GM12878 (cell line): ENCODE data around the gene ECM1. TPM values are rescaled to one million over a fixed set of nuclear protein-coding genes. Genes with fewer than 3 reads are reported as not detected.

Source experiments
- ATAC-seq: fragments of 200-7000 bp; cut with Tn5 transposase; 3 replicates; pipeline ENCODE4 v1.9.1; 2020; ENCODE audit warnings: mild to moderate bottlenecking, moderate library complexity
- BruUV-seq: library from RNA; stranded (reverse); fragments of 400-500 nt; replicated peaks from 2 replicates; lab custom pipeline; 2021; lab: Mats Ljungman, UMichigan
- CTCF ChIA-PET: fragments of 300-600 bp; sonication (Branson Sonifier 250); formaldehyde crosslinking; extraction: SDS; loops from one replicate; lab custom pipeline; 2021; ENCODE audit warnings: inconsistent platforms; lab: Yijun Ruan, JAX
- POLR2A ChIA-PET: fragments of 350-600 bp; formaldehyde crosslinking; extraction: SDS; loops from one replicate; lab custom pipeline; 2021; ENCODE audit warnings: inconsistent platforms; lab: Charles Lee
- RAD21 ChIA-PET: fragments of 300-600 bp; sonication (Branson Sonifier 250); formaldehyde crosslinking; loops from one replicate; lab custom pipeline; 2023; ENCODE audit warnings: antibody characterized with exemption; ENCODE audit not compliant: unreplicated experiment; lab: Charles Lee
- SMC1A ChIA-PET: fragments of 300-600 bp; sonication (Branson Sonifier 250); formaldehyde crosslinking; loops from one replicate; lab custom pipeline; 2023; ENCODE audit not compliant: unreplicated experiment, uncharacterized antibody; lab: Charles Lee
- DNase-seq: peaks from one replicate; pipeline ENCODE4 v3.0.0-alpha.2; 2011; ENCODE audit warnings: low read depth, low spot score
- FAIRE-seq: peaks from 3 replicates; lab custom pipeline; 2011; peaks lifted over from hg19 to GRCh38; lab: Jason Lieb, UNC
- H2AFZ ChIP-seq: 2 replicates; pipeline ENCODE4 v1.6.0; 2011; ENCODE audit warnings: low read depth, low read length, control low read depth; ENCODE audit not compliant: control insufficient read depth
- H3K27ac ChIP-seq: 2 replicates; pipeline ENCODE4 v1.5.1; 2011; ENCODE audit warnings: control low read depth; ENCODE audit not compliant: control insufficient read depth, insufficient read depth
- H3K27me3 ChIP-seq, 2 experiments: replicated peaks in 1 of 2; 2 replicates each; pipeline versions ENCODE4 v1.6.0 to v1.6.1; 2011; ENCODE audit warnings: low read length in 1 of 2; ENCODE audit not compliant: control insufficient read depth in 2 of 2, insufficient read depth in 2 of 2
- H3K36me3 ChIP-seq, 2 experiments: 2 replicates each; pipeline ENCODE4 v1.5.1; 2011; ENCODE audit warnings: low read length in 1 of 2; ENCODE audit not compliant: control insufficient read depth in 2 of 2, insufficient read depth in 2 of 2
- H3K4me1 ChIP-seq: 2 replicates; pipeline ENCODE4 v1.6.1; 2011; ENCODE audit warnings: mild to moderate bottlenecking, low read length, moderate library complexity, mixed read lengths; ENCODE audit not compliant: control insufficient read depth, insufficient read depth
- H3K4me2 ChIP-seq: 2 replicates; pipeline ENCODE4 v1.6.0; 2011; ENCODE audit warnings: control low read depth; ENCODE audit not compliant: control insufficient read depth, insufficient read depth
- H3K4me3 ChIP-seq: fragments of 200-600 bp; sonication (generic); 2 replicates; pipeline ENCODE4 v1.5.1; 2016
- H3K79me2 ChIP-seq: 2 replicates; pipeline ENCODE4 v1.6.0; 2011; ENCODE audit warnings: low read length; ENCODE audit not compliant: control insufficient read depth, insufficient read depth
- H3K9ac ChIP-seq: 2 replicates; pipeline ENCODE4 v1.8.0; 2011; ENCODE audit warnings: low read length, control low read depth, mixed read lengths; ENCODE audit not compliant: control insufficient read depth, insufficient read depth
- H3K9me3 ChIP-seq: replicated peaks from 3 replicates; pipeline ENCODE4 v1.5.1; 2011; ENCODE audit warnings: mild to moderate bottlenecking, low read length; ENCODE audit not compliant: control insufficient read depth, insufficient read depth
- H4K20me1 ChIP-seq: 2 replicates; pipeline ENCODE4 v1.6.0; 2011; ENCODE audit not compliant: control insufficient read depth, insufficient read depth
- ESRRA ChIP-seq: IDR thresholded peaks from 2 replicates; pipeline ENCODE4 v1.6.1; 2012; ENCODE audit warnings: mild to moderate bottlenecking, low read length, improper control_type of control experiment
- FOXK2 ChIP-seq: fragments of 450-650 bp; IDR thresholded peaks from 2 replicates; pipeline ENCODE4 v1.6.1; 2017; ENCODE audit warnings: mild to moderate bottlenecking, moderate library complexity
- HDAC6 ChIP-seq: fragments of 200-600 bp; sonication (generic); IDR thresholded peaks from one replicate; pipeline ENCODE4 v1.8.0; 2017; ENCODE audit warnings: antibody characterized with exemption; ENCODE audit not compliant: unreplicated experiment
- NR2C2 ChIP-seq: IDR thresholded peaks from 2 replicates; pipeline ENCODE4 v1.6.1; 2011; ENCODE audit warnings: borderline replicate concordance, low read depth; ENCODE audit not compliant: control insufficient read depth, insufficient read length
- RB1 ChIP-seq: fragments of 450-650 bp; formaldehyde crosslinking; IDR thresholded peaks from 2 replicates; pipeline ENCODE4 v1.6.1; 2017; ENCODE audit warnings: mild to moderate bottlenecking, borderline replicate concordance
- RELA ChIP-seq: fragments of 450-650 bp; IDR thresholded peaks from 2 replicates; pipeline ENCODE4 v1.8.0; 2014; ENCODE audit warnings: borderline replicate concordance; ENCODE audit not compliant: partially characterized antibody
- REST ChIP-seq: IDR thresholded peaks from 2 replicates; pipeline ENCODE4 v1.6.1; 2012; ENCODE audit warnings: mild to moderate bottlenecking, low read depth, low read length
- SP1 ChIP-seq: IDR thresholded peaks from one replicate; pipeline ENCODE4 v1.6.1; 2011; ENCODE audit warnings: low read depth, low read length
- ZBTB11 ChIP-seq: fragments of 450-650 bp; formaldehyde crosslinking; IDR thresholded peaks from 2 replicates; pipeline ENCODE4 v1.5.0; 2022; ENCODE audit warnings: mild to moderate bottlenecking, missing genetic modification characterization
- ZBTB33 ChIP-seq: fragments of 450-650 bp; IDR thresholded peaks from 2 replicates; pipeline ENCODE4 v1.6.1; 2017; ENCODE audit warnings: mild to moderate bottlenecking
- WGBS: methylation state at CpG from one replicate; pipeline ENCODE4 v1.1.6; 2016; ENCODE audit warnings: low lambda C conversion rate; ENCODE audit not compliant: insufficient replicate concordance, insufficient coverage; ENCODE audit errors: missing lambda C conversion rate; 5-methylcytosine and 5-hydroxymethylcytosine counted together
- in situ Hi-C: fragments of 300-500 bp; cut with MboI; formaldehyde crosslinking; loops from 9 replicates; pipeline ENCODE4 v1.14.3; 2018; ENCODE audit warnings: mixed read lengths
- intact Hi-C: fragments of 100-400 bp; cut with micrococcal nuclease; formaldehyde crosslinking; loops from one replicate; pipeline ENCODE4 v1.14.2; 2022; ENCODE audit not compliant: unreplicated experiment
- polyA plus RNA-seq, 11 experiments: library from polyadenylated mRNA; depleted of rRNA in 4 of 11; unstranded in 6 of 11; stranded (reverse) in 5 of 11; fragments of >200 nt; fragmentation: Nextera tagmentation in 4 of 11; fragmentation: Illumina TruSeq in 1 of 11; extraction: Ambion mirVana in 4 of 11; extraction: Trizol in 1 of 11; gene quantifications; 1 replicate in 1 of 11; 2 replicates in 10 of 11; pipeline versions ENCODE4 v1.2.1 to v1.2.3, GENCODE V29; 2011 to 2016; ENCODE audit warnings: inconsistent platforms in 2 of 11, missing spikeins in 2 of 11, low read depth in 1 of 11
- total RNA-seq, 4 experiments: library from RNA; depleted of rRNA in 3 of 4; stranded (reverse); fragments of >200 nt in 3 of 4; fragmentation: Illumina TruSeq in 1 of 4; extraction: Trizol in 1 of 4; gene quantifications; 2 replicates each; pipeline versions ENCODE4 v1.2.1 to v1.2.3, GENCODE V29; 2013 to 2021
- TF ChIP-seq, protein P1 (sequence below): fragments of 450-650 bp; IDR thresholded peaks from 2 replicates; pipeline ENCODE4 v1.6.1; 2014; ENCODE audit warnings: mild to moderate bottlenecking
- TF ChIP-seq, protein P2 (sequence below): IDR thresholded peaks from 2 replicates; pipeline ENCODE4 v1.6.1; 2011; ENCODE audit warnings: borderline replicate concordance, low read depth, mild to moderate bottlenecking, moderate library complexity, low read length; ENCODE audit not compliant: insufficient read depth, poor library complexity, severe bottlenecking

Gene ECM1
- total and polyA plus RNA-seq, 10 of the 15 experiments (the other 5 are each of a cell fraction or from before 2014, with no cell fraction given), result 0.06 to 1.3 (median 0.60) TPM

DNA sequence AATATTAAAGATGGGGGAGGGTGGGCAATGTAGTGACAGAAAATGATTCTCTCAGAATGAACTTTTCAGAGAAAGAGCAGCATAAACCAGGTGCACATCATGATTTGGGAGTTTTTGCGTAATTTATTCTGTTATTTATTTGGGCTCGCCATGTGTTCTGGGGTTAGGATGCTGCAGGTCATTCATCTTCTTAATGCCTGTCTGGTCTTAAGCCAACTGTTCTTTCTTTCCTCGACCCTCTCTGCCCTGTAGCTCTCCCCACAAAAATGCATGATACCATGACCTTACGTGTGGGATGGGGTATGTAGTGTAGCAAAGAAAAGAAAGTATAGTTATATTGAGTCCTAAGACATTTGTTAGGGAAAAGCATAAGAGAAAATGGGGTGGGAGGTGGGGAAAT lies 33.0 kb upstream of the ECM1 start:
- H3K36me3 ChIP-seq, result peaks cover 14 to 18% of the 10 kb centered on the region in 2 experiments; a peak in 3 of 4 replicates
- H2AFZ ChIP-seq, result no peak overlapping the region
- in situ Hi-C loops, result no loop called here
- no TSS peak for BruUV-seq
- intact Hi-C loops, result no loop called here
- ChIA-PET POLR2A (interaction anchor here (0.6 kb wide), 1 partner anchor 60 kb away, joined by 3 read pairs; no protein-coding TSS in a partner anchor), SMC1A (interaction anchor here (0.6 kb wide), 1 partner anchor 252 kb away, joined by 3 read pairs; no protein-coding TSS in a partner anchor), RAD21 (no interaction called here), CTCF (interaction anchor here (1.5 kb wide), 1 partner anchor 57 kb away, joined by 4 read pairs; no protein-coding TSS in a partner anchor)
- no peaks in the 10 kb centered on the region for H4K20me1 ChIP-seq
- no peak for FAIRE-seq
- WGBS, result 76% methylated on average over 4 of the region's 4 CpGs
- ATAC-seq, result no peak
- no peaks in the 10 kb centered on the region for H3K79me2 ChIP-seq
- no peaks in the 10 kb centered on the region for H3K27me3 ChIP-seq
- no peak overlapping the region for H3K9ac ChIP-seq
- H3K4me2 ChIP-seq, result no peak overlapping the region
- H3K27ac ChIP-seq, result no peak overlapping the region
- no peak overlapping the region for H3K4me3 ChIP-seq
- H3K4me1 ChIP-seq, result no peaks in the 10 kb centered on the region
- no peaks in the 10 kb centered on the region for H3K9me3 ChIP-seq
- DNase-seq, result no peak
- TF ChIP-seq RELA, result no peak
- TF ChIP-seq, protein P1, sequence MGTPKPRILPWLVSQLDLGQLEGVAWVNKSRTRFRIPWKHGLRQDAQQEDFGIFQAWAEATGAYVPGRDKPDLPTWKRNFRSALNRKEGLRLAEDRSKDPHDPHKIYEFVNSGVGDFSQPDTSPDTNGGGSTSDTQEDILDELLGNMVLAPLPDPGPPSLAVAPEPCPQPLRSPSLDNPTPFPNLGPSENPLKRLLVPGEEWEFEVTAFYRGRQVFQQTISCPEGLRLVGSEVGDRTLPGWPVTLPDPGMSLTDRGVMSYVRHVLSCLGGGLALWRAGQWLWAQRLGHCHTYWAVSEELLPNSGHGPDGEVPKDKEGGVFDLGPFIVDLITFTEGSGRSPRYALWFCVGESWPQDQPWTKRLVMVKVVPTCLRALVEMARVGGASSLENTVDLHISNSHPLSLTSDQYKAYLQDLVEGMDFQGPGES, result no peak
- no peak for TF ChIP-seq REST
- TF ChIP-seq RB1, result no peak
- no peak for TF ChIP-seq NR2C2
- no peak for TF ChIP-seq ZBTB33
- TF ChIP-seq FOXK2, result no peak
- TF ChIP-seq SP1, result no peak
- no peak for TF ChIP-seq HDAC6
- no peak for TF ChIP-seq ESRRA
- TF ChIP-seq, protein P2, sequence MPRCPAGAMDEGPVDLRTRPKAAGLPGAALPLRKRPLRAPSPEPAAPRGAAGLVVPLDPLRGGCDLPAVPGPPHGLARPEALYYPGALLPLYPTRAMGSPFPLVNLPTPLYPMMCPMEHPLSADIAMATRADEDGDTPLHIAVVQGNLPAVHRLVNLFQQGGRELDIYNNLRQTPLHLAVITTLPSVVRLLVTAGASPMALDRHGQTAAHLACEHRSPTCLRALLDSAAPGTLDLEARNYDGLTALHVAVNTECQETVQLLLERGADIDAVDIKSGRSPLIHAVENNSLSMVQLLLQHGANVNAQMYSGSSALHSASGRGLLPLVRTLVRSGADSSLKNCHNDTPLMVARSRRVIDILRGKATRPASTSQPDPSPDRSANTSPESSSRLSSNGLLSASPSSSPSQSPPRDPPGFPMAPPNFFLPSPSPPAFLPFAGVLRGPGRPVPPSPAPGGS, result no peak
- TF ChIP-seq ZBTB11 (CRISPR knock-in tag), result no peak
